ENCODE data around the gene CTDP1.
"Not testable (repeated sequence)": the region's sequence is repeated elsewhere in the genome, so short reads cannot be mapped to it uniquely, and the experiment has no call there.

Gene CTDP1

DNA sequence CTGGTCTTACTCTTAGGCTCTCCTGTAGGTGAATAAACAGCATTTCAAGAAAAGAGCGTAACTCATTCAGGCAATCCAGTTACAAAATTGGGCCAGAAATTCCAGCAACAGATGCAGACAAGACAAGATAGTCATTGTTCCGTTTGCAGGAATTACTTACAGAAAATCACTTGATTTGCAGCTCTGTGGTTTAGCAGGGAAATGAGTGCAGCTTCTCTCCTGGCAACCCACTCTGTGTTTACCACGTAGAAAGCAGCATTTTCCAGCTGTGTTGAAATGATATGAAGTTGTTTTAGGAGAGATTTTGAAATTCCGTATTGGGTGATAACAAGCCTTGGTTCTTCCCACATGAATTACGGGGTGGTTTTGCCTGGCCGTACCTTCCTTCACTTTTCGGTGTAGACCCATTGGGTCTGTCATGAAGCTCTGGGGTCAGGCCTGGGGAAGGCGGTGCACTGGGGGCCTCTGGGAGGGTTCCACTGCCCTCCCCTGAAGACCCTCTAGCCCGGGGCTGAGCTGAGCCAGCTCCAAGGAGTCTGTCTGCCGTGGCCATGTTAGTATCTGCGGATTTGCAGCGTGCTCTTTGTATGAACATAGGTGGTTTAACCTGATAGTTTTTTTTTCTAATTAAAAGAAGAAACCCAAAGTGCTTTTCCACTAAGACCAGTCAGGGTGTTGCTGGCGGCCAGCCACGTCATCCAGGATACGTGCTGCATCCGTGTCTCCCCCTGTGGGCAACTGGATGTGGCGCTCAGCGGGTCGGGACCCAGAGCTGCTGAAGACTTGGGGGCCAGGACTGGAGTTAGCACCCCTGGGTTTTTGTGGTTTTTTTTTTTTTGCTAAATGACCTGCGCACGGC, 59.2 kb downstream of the CTDP1 start:
- H3K4me3 ChIP-seq (ENCODE audit: control insufficient read depth, low read depth, low read length): no peak overlapping the region
- DNase-seq (ENCODE audit: low read depth): peak; percentile 0
- TF ChIP-seq CTCF (IDR thresholded peaks at IDR 0.05; ENCODE audit: control insufficient read depth, insufficient read depth, low read depth, low read length, missing control alignments): no peak

- no peak for DNase-seq (ENCODE audit: low read depth)
- no peak for TF ChIP-seq CTCF (IDR thresholded peaks at IDR 0.05; ENCODE audit: control insufficient read depth, insufficient read depth, low read depth, low read length, missing control alignments)
- H3K4me3 ChIP-seq (ENCODE audit: control insufficient read depth, low read depth, low read length): no peak overlapping the region
Measured at GRCh38 chr18:79739440-79739778, 59.8 kb downstream of the CTDP1 start.

- DNase-seq (ENCODE audit: low read depth); H3K4me3 ChIP-seq (ENCODE audit: control insufficient read depth, low read depth, low read length): not testable (repeated sequence)
Measured at GRCh38 chr18:79740047-79740446, 60.4 kb downstream of the CTDP1 start.

DNA sequence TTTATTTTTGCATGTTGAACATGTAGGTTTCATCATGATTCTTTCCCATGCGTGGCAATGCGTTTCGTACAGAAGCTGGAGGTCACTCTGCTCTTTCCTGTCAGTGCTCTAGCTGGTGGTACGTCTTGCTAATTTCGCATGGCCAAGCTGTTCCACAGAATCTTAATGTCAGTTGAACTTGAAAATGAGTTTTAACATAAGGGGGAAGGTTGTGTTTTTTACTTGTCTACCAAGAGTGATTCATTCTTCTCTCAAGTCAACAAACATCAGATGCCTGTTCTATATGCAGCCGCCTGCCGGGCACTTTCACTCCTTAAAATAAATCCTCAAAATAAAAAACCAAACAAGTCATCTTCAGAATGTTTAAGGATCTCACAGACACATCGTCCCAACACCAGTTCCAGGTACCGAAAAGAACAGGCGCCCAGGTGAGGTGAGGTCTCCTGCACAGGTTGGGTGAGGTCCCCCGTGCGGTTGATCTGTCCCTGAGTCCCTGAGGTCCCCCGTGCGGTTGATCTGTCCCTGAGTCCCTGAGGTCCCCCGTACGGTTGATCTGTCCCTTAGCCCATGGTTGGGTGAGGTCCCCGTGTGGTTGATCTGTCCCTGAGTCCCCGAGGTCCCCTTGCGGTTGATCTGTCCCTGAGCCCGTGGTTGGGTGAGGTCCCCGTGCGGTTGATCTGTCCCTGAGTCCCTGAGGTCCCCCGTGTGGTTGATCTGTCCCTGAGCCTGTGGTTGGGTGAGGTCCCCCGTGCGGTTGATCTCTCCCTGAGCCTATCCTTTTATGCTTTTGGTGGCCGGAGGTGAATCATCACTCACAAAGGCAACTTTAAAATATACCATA, 61.1 kb downstream of the CTDP1 start:
- DNase-seq (ENCODE audit: low read depth): no peak
- TF ChIP-seq CTCF (IDR thresholded peaks at IDR 0.05; ENCODE audit: control insufficient read depth, insufficient read depth, low read depth, low read length, missing control alignments): no peak
- no peak overlapping the region for H3K4me3 ChIP-seq (ENCODE audit: control insufficient read depth, low read depth, low read length)

GRCh38 chr18:79741362-79741700, 61.7 kb downstream of the CTDP1 start:
- no peak for TF ChIP-seq CTCF (IDR thresholded peaks at IDR 0.05; ENCODE audit: control insufficient read depth, insufficient read depth, low read depth, low read length, missing control alignments)
- no peak for DNase-seq (ENCODE audit: low read depth)
- no peak overlapping the region for H3K4me3 ChIP-seq (ENCODE audit: control insufficient read depth, low read depth, low read length)

DNA sequence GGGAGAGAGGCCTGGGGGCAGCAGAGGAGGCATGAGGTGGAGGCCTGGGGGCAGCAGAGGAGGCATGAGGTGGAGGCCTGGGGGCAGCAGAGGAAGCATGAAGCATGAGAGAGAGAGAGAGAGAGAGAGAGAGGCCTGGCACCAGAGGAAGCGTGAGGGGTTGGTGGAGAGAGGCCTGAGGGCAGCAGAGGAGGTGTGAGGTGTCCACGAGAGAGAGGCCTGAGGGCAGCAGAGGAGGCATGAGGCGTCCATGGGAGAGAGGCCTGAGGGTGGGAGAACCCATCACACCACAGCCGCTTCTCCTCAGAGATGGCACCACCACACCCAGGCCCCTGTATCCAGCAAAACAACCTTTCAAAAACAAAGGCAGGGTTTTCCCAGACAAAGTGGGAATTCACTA, 62.5 kb downstream of the CTDP1 start:
- TF ChIP-seq CTCF (IDR thresholded peaks at IDR 0.05; ENCODE audit: control insufficient read depth, insufficient read depth, low read depth, low read length, missing control alignments): no peak
- H3K4me3 ChIP-seq (ENCODE audit: control insufficient read depth, low read depth, low read length): no peak overlapping the region
- DNase-seq (ENCODE audit: low read depth): no peak

GRCh38 chr18:79744625-79745024, 65.0 kb downstream of the CTDP1 start:
- no peak for DNase-seq (ENCODE audit: low read depth)
- no peak overlapping the region for H3K4me3 ChIP-seq (ENCODE audit: control insufficient read depth, low read depth, low read length)
- TF ChIP-seq CTCF (IDR thresholded peaks at IDR 0.05; ENCODE audit: control insufficient read depth, insufficient read depth, low read depth, low read length, missing control alignments): no peak

Data from AG09309 (cell line).